Epidermal melanocyte (primary cell): ENCODE measurements around the gene LGALS1.
"Not testable (repeated sequence)": the region's sequence is repeated elsewhere in the genome, so short reads cannot be mapped to it uniquely, and the experiment has no call there.

Experiments used
- DNase-seq: peaks from one replicate; pipeline ENCODE4 v3.0.0; 2011; ENCODE audit warnings: low spot score; ENCODE audit not compliant: insufficient read length

Gene LGALS1

DNA sequence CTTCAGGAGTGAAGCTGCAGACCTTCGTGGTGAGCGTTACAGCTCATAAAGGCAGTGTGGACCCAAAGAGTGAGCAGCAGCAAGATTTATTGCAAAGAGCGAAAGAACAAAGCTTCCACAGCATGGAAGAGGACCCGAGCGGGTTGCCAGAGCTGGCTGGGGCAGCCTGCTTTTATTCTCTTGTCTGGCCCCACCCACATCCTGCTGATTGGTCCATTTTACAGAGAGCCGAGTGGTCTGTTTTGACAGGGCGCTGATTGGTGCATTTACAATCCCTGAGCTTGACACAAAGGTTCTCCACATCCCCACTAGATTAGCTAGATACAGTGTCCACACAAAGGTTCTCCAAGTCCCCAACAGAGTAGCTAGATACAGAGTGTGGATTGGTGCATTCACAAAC is 41.8 kb downstream of the LGALS1 start:
- not testable (repeated sequence) for DNase-seq

DNA sequence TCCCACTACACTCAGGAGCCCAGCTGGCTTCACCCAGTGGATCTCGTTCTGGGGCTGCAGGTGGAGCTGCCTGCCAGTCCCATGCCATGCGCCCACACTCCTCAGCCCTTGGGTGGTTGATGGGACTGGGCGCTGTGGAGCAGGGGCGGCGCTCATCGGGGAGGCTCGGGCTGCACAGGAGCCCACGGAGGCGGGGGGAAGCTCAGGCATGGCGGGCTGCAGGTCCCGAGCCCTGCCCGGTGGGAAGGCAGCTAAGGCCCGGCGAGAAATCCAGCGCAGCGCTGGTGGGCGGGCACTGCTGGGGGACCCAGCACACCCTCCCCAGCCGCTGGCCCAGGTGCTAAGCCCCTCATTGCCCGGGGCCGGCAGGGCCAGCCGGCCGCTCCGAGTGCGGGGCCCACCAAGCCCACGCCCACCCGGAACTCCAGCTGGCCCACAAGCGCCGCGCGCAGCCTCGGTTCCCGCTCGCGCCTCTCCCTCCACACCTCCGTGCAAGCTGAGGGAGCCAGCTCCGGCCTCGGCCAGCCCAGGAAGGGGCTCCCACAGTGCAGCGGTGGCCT is 42.4 kb downstream of the LGALS1 start:
- not testable (repeated sequence) for DNase-seq

DNA sequence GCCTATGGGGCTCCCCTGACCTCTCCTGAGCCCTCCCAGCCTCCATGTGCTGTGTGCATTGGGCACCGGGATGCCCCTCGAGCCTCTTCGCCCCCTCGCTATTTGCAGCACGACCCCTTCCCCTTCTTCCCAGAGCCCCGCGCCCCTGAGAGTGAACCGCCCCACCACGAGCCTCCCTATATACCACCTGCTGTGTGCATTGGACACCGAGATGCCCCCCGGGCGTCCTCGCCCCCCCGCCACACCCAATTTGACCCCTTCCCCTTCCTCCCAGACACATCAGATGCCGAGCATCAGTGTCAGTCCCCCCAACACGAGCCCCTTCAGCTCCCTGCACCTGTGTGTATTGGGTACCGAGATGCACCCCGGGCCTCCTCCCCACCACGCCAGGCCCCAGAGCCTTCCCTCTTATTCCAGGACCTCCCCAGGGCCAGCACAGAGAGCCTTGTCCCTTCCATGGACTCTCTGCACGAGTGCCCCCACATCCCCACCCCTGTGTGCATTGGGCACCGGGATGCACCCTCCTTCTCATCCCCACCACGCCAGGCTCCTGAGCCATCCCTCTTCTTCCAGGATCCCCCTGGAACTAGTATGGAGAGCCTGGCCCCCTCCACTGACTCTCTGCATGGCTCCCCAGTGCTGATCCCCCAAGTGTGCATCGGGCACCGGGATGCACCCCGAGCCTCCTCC is 50.3 kb downstream of the LGALS1 start:
- DNase-seq, result no peak

DNA sequence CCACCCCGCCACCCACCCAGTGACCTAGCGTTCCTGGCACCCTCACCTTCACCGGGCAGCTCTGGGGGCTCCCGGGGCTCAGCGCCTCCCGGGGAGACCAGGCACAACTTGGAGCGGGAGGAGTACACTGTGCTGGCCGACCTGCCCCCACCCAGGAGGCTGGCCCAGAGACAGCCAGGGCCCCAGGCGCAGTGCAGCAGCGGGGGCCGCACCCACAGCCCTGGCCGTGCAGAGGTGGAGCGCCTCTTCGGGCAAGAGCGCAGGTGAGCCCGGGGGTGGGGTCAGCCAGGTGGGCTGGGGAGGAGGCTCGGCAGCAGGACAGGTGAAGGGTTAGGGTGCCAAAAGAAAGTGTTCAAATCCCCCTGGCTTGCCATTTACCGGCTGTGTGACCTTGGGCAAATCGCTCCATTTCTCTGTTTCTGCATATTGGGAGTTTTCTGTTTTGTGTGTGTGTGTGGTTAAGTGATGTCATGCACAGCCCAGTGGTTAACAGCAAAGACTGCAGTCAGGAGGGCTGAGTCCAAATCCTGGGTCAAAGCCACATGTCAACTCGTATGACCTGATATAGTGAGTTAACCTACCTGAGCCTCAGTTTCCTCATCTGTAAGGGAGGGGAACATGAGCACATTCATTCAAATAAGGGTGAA is 50.9 kb downstream of the LGALS1 start:
- DNase-seq, result no peak

DNA sequence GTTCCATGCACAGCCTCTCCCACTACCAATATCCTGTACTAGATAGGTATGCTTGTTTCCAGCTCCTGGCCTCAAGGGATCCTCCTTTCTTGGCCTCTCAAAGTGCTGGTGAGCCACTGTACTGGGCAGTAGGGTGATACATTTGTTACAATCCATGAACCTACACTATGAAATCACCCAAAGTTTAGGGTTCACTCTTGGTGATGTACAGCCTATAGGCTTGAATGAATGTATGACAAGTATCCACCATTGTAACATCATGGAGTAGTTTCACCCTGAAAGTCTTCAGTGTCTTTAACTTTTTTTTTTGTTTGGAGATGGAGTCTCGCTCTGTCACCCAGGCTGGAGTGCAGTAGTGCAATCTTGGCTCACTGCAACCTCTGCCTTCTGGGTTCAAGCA is 53.2 kb downstream of the LGALS1 start:
- no peak for DNase-seq
